Left lung (tissue), 10 donors: ENCODE results near the gene FILIP1L. TPM values are rescaled to one million over a fixed set of nuclear protein-coding genes. Genes with fewer than 3 reads are reported as not detected.

Experiments used
- ATAC-seq: fragments of 200-7000 bp; cut with Tn5 transposase; one replicate; pipeline ENCODE4 v1.9.1; 2020; ENCODE audit warnings: moderate library complexity
- DNase-seq, 4 donors: peaks; one replicate each; pipeline ENCODE4 v3.0.0-alpha.2; 2013 to 2020
- H3K27ac ChIP-seq, 2 donors: fragments of 200-600 bp; sonication (generic) in 1 of 2; one replicate each; pipeline versions ENCODE4 v1.5.0 to v1.8.0; 2020 to 2021
- H3K27me3 ChIP-seq, 2 donors: fragments of 200-600 bp; sonication (generic) in 1 of 2; one replicate each; pipeline versions ENCODE4 v1.5.0 to v1.8.0; 2020 to 2021
- H3K36me3 ChIP-seq, 2 donors: fragments of 200-600 bp; sonication (generic) in 1 of 2; one replicate each; pipeline versions ENCODE4 v1.5.0 to v1.8.0; 2020 to 2021
- H3K4me1 ChIP-seq, 2 donors: fragments of 200-600 bp; one replicate each; pipeline ENCODE4 v1.8.0; 2021
- H3K4me3 ChIP-seq, 2 donors: fragments of 200-600 bp; sonication (generic) in 1 of 2; one replicate each; pipeline versions ENCODE4 v1.5.0 to v1.8.0; 2020 to 2021; ENCODE audit warnings: mild to moderate bottlenecking in 1 of 2
- H3K9me3 ChIP-seq, 2 donors: fragments of 200-600 bp; sonication (generic) in 1 of 2; one replicate each; pipeline versions ENCODE4 v1.5.0 to v1.8.0; 2020 to 2021
- intact Hi-C, 2 donors: fragments of 100-400 bp; cut with DNase I; formaldehyde crosslinking; loops; one replicate each; pipeline versions ENCODE4 v1.11.2 to v1.14.2; 2022
- polyA plus RNA-seq, 6 donors: library from polyadenylated mRNA; unstranded; fragments of 120-200 nt; gene quantifications; one replicate each; pipeline ENCODE4 v1.2.1, GENCODE V29; 2013; ENCODE audit not compliant: insufficient read length in 6 of 6
- total RNA-seq, 2 donors: library from RNA; stranded (reverse); fragmentation: NEBNext Ultra II Directional; extraction: Animal tissue kit (Norgen Biotek cat#: 25700); gene quantifications; one replicate each; pipeline ENCODE4 v1.2.1, GENCODE V29; 2021
- TF ChIP-seq, protein P1 (sequence below), 2 donors: fragments of 200-600 bp; sonication (generic) in 1 of 2; IDR thresholded peaks; one replicate each; pipeline versions ENCODE4 v1.5.0 to v1.8.0; 2021; ENCODE audit warnings: antibody characterized with exemption in 2 of 2
- donor health status: DM: no; HTN: yes; CAD: no.
- donor health status: DM: no; HTN: no; CAD: no.

The FILIP1L gene
- total and polyA plus RNA-seq, 8 donors = 10.6 to 68.9 (median 14.8) TPM

DNA sequence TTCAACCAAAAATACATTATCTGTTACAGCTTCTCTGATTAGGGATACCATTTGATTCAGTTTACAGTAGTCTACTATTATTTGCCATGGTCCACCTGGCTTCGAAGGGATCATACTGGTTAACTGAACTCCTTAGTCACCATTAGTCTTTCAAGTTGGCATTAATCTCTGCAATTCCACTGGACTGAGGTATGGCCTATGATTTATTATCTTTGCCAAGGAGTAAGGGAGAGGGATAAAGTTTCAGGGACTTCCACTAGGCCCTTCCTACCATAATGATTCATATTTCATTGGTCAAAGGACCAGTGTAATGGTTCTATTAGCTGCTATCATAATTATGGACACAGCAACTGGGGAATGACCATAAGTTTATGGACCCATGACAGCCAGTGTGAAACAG, 303.9 kb downstream of the FILIP1L start:
- intact Hi-C loops = no loop called here
- Histone ChIP-seq H3K9me3 (peaks cover 0 to 2% of the 10 kb centered on the region in 2 donors), H3K4me1 (no peaks in the 10 kb centered on the region), H3K27ac (no peak overlapping the region), H3K27me3 (no peaks in the 10 kb centered on the region), H3K4me3 (no peak overlapping the region), H3K36me3 (no peaks in the 10 kb centered on the region)
- TF ChIP-seq, protein P1, sequence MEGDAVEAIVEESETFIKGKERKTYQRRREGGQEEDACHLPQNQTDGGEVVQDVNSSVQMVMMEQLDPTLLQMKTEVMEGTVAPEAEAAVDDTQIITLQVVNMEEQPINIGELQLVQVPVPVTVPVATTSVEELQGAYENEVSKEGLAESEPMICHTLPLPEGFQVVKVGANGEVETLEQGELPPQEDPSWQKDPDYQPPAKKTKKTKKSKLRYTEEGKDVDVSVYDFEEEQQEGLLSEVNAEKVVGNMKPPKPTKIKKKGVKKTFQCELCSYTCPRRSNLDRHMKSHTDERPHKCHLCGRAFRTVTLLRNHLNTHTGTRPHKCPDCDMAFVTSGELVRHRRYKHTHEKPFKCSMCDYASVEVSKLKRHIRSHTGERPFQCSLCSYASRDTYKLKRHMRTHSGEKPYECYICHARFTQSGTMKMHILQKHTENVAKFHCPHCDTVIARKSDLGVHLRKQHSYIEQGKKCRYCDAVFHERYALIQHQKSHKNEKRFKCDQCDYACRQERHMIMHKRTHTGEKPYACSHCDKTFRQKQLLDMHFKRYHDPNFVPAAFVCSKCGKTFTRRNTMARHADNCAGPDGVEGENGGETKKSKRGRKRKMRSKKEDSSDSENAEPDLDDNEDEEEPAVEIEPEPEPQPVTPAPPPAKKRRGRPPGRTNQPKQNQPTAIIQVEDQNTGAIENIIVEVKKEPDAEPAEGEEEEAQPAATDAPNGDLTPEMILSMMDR (IDR thresholded peaks at IDR 0.05) = no peak
- DNase-seq = no peak
- ATAC-seq = no peak

DNA sequence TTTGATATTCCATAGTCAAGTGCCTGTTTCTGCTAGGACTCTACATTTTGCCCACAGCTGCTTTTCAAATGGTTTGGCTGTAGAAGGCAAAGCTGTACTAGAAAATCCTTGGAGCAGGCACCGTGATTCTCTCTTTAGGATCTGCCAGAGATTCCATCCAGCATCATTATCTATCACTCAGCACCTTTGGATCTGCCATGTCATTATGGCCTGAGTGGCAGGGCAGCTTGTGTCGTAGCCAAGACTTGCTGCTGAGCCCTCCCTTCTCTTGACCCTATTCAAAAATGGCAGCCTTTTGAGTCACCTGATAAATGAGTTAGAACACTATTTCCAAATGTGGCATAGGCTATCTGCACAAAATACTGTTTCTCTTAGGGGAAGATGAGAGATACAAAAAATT, 304.7 kb downstream of the FILIP1L start:
- Histone ChIP-seq H3K27me3 (no peaks in the 10 kb centered on the region), H3K9me3 (peaks cover 0 to 10% of the 10 kb centered on the region in 2 donors), H3K4me3 (no peak overlapping the region), H3K36me3 (no peaks in the 10 kb centered on the region), H3K4me1 (no peaks in the 10 kb centered on the region), H3K27ac (no peak overlapping the region)
- intact Hi-C loops = no loop called here
- TF ChIP-seq, protein P1 (IDR thresholded peaks at IDR 0.05) = no peak
- ATAC-seq = no peak
- no peak for DNase-seq

DNA sequence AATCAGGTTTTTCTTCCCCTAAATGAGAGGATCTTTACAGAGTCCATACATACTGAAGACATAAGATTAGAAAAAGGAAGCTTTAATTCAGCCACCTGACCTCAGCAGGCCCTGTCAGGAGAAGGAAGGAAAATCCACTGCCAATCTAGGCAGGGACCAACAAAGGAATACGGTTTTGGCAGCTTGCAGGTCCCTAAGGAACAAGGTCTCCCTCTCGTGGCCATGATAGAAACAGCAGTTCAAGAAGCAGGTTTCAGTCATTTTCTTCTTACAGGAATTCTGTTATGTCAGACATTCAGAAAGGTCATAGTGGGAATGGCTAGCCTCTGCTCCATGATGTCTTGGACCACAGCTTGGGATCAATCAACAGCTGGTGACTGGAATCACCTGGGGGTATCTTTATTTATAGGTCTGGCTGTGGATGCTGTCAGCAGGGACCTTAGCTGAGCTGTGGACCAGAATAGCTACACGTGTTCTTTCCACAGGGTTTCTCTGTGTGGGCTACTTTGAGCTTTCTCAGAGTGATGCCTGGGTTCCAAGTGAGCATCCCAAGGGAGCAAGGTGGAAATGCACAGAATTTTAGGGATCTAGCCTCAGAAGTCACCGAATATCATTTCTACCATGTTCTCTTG, 306.0 kb downstream of the FILIP1L start:
- DNase-seq (peak in 2 of 4 donors; percentile 19 to 57), ATAC-seq (peak; percentile 92)
- H3K27ac ChIP-seq = no peak overlapping the region
- no peak overlapping the region for H3K4me3 ChIP-seq
- TF ChIP-seq, protein P1 (IDR thresholded peaks at IDR 0.05) = peak; percentile 72 to 86
- no peaks in the 10 kb centered on the region for H3K36me3 ChIP-seq
- H3K9me3 ChIP-seq = peaks cover 0 to 15% of the 10 kb centered on the region in 2 donors
- H3K27me3 ChIP-seq = no peaks in the 10 kb centered on the region
- no peaks in the 10 kb centered on the region for H3K4me1 ChIP-seq
- intact Hi-C loops = no loop called here

GRCh38 chr3:99805160-99805559, 309.1 kb downstream of the FILIP1L start:
- Histone ChIP-seq H3K36me3 (no peaks in the 10 kb centered on the region), H3K4me3 (no peak overlapping the region), H3K27ac (no peak overlapping the region), H3K27me3 (no peaks in the 10 kb centered on the region), H3K4me1 (no peaks in the 10 kb centered on the region), H3K9me3 (peaks cover 0 to 15% of the 10 kb centered on the region in 2 donors)
- TF ChIP-seq, protein P1 (IDR thresholded peaks at IDR 0.05) = no peak
- intact Hi-C loops = no loop called here
- ATAC-seq (no peak), DNase-seq (no peak)

DNA sequence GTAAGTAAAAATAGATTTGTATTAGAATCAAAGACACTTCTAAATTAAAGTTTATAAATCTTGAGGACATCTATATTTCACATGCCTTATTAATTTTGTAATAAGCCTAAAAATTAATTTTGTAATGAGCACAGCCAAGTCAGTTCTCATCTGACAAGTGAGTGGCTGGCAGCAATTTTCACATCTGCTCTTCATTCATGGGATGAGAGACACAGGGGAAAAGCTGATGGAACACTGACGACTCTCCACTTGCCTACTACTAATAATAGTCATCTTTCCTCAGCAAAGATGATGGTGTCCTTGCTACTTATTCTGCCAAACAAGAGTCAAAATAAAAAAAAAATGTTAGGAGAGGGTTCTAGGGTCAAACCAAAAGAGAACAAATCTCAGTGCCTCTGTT, 311.0 kb downstream of the FILIP1L start:
- TF ChIP-seq, protein P1 (IDR thresholded peaks at IDR 0.05) = no peak
- Histone ChIP-seq H3K4me3 (no peak overlapping the region), H3K4me1 (no peaks in the 10 kb centered on the region), H3K27me3 (no peaks in the 10 kb centered on the region), H3K9me3 (peaks cover 0 to 15% of the 10 kb centered on the region in 2 donors), H3K36me3 (no peaks in the 10 kb centered on the region), H3K27ac (no peak overlapping the region)
- no peak for DNase-seq
- no peak for ATAC-seq
- intact Hi-C loops = no loop called here
